HUES48 (cell line): ENCODE results near the gene VGLL4.

ENCODE experiments used
- H3K27ac ChIP-seq: one replicate; pipeline ENCODE4 v1.7.0; 2013; ENCODE audit warnings: low read depth, low read length, inconsistent platforms
- H3K27me3 ChIP-seq: 2 replicates; pipeline ENCODE4 v1.6.1; 2013; ENCODE audit warnings: mild to moderate bottlenecking, low read length; ENCODE audit not compliant: control insufficient read depth, insufficient read depth
- H3K36me3 ChIP-seq: 2 replicates; pipeline ENCODE4 v1.6.1; 2013; ENCODE audit warnings: low read length; ENCODE audit not compliant: control insufficient read depth, insufficient read depth
- H3K4me1 ChIP-seq: 2 replicates; pipeline ENCODE4 v1.6.1; 2013; ENCODE audit warnings: mild to moderate bottlenecking, low read length; ENCODE audit not compliant: control insufficient read depth, insufficient read depth
- H3K4me3 ChIP-seq: 2 replicates; pipeline ENCODE4 v1.5.1; 2013; ENCODE audit warnings: mild to moderate bottlenecking, low read depth, low read length
- H3K9ac ChIP-seq: 2 replicates; pipeline ENCODE4 v1.6.1; 2013; ENCODE audit warnings: mild to moderate bottlenecking, low read depth, low read length, moderate library complexity
- H3K9me3 ChIP-seq: 2 replicates; pipeline ENCODE4 v1.6.1; 2013; ENCODE audit warnings: low read length; ENCODE audit not compliant: control insufficient read depth, insufficient read depth

The VGLL4 gene

GRCh38 chr3:11651900-11652299 is 8.2 kb upstream of the VGLL4 start:
- Histone ChIP-seq H3K9ac (no peak overlapping the region), H3K27ac (no peak overlapping the region), H3K4me3 (no peak overlapping the region), H3K4me1 (peaks cover 24% of the 10 kb centered on the region), H3K36me3 (no peaks in the 10 kb centered on the region), H3K9me3 (no peaks in the 10 kb centered on the region), H3K27me3 (no peaks in the 10 kb centered on the region)

- H3K36me3 ChIP-seq: no peaks in the 10 kb centered on the region
- no peaks in the 10 kb centered on the region for H3K9me3 ChIP-seq
- H3K9ac ChIP-seq: no peak overlapping the region
- H3K27ac ChIP-seq: no peak overlapping the region
- no peaks in the 10 kb centered on the region for H3K27me3 ChIP-seq
- peaks cover 24% of the 10 kb centered on the region for H3K4me1 ChIP-seq
- no peak overlapping the region for H3K4me3 ChIP-seq
These were observed 7.8 kb upstream of the VGLL4 start for GRCh38 chr3:11651477-11651876.

DNA sequence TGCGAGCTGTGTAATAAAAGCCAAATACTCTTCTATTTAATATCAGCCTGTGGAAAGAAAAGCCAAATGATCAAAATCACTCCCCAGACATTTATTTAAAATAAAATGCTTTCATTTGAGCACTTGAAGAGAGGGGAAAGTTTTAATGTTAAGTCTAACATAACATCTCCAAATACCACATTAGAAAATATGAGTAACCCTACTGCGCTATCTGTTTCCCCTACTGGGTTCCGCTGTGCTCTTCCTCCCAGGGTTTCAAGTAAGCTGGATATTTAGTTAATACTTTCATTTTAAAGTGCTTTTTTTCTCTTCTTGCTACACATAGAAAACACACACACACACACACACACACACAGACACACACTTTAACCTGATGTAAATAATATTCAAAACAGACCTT is 6.7 kb upstream of the VGLL4 start:
- Histone ChIP-seq H3K4me1 (peaks cover 19% of the 10 kb centered on the region), H3K4me3 (no peak overlapping the region), H3K36me3 (no peaks in the 10 kb centered on the region), H3K27ac (no peak overlapping the region), H3K9ac (no peak overlapping the region), H3K9me3 (no peaks in the 10 kb centered on the region), H3K27me3 (no peaks in the 10 kb centered on the region)

GRCh38 chr3:11648735-11649134 is 5.0 kb upstream of the VGLL4 start:
- H3K9ac ChIP-seq: no peak overlapping the region
- no peak overlapping the region for H3K4me3 ChIP-seq
- H3K27me3 ChIP-seq: no peaks in the 10 kb centered on the region
- H3K27ac ChIP-seq: no peak overlapping the region
- no peaks in the 10 kb centered on the region for H3K9me3 ChIP-seq
- H3K4me1 ChIP-seq: peaks cover 11% of the 10 kb centered on the region
- no peaks in the 10 kb centered on the region for H3K36me3 ChIP-seq

GRCh38 chr3:11643201-11643603 is 513 bp downstream of the VGLL4 start:
- peak overlapping the region; percentile 90 for H3K9ac ChIP-seq
- H3K4me1 ChIP-seq: peaks cover 29% of the 10 kb centered on the region
- no peaks in the 10 kb centered on the region for H3K27me3 ChIP-seq
- H3K27ac ChIP-seq: peak overlapping the region; percentile 95
- H3K4me3 ChIP-seq: peak overlapping the region; percentile 87
- no peaks in the 10 kb centered on the region for H3K9me3 ChIP-seq
- no peaks in the 10 kb centered on the region for H3K36me3 ChIP-seq

DNA sequence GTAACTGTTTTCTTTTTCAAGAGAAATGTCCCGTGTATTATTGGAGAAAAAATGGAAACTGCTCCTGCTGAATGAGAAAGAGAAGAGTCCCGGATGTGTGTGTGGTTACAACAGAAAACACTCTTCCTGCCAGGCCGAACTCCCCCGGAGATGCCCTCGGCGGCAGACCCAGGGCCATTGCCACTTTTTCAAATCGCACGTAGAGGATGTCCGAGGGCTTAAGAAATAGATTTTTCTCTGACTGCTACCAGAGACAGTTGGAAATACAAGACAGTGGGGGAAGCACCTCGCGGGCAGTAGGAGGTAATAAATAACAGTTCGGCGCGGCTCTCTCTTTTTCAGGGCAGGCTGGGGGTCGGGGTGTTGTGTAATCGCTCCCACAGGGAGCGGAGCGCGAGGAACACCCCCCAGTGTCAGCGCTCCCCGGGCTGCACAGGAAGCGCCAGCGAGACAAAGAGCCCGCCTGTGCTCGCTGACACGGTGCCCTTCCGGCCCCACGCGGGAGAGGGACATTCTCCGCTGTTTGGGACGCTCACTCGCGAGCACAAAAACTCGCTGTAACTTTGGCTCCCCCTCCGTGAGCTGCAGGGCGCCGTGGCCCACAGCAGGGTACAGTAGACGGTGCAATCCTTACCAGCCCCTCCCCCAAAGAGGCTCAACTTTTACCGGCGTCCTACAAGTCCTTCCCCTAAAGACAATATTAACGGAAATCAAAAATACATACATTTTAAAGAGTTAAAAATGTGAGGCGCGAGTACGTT is 1.1 kb downstream of the VGLL4 start:
- H3K36me3 ChIP-seq: no peaks in the 10 kb centered on the region
- H3K9ac ChIP-seq: peak overlapping the region; percentile 90
- H3K4me1 ChIP-seq: peaks cover 35% of the 10 kb centered on the region
- H3K27ac ChIP-seq: peak overlapping the region; percentile 95
- peak overlapping the region; percentile 87 for H3K4me3 ChIP-seq
- H3K27me3 ChIP-seq: no peaks in the 10 kb centered on the region
- no peaks in the 10 kb centered on the region for H3K9me3 ChIP-seq

DNA sequence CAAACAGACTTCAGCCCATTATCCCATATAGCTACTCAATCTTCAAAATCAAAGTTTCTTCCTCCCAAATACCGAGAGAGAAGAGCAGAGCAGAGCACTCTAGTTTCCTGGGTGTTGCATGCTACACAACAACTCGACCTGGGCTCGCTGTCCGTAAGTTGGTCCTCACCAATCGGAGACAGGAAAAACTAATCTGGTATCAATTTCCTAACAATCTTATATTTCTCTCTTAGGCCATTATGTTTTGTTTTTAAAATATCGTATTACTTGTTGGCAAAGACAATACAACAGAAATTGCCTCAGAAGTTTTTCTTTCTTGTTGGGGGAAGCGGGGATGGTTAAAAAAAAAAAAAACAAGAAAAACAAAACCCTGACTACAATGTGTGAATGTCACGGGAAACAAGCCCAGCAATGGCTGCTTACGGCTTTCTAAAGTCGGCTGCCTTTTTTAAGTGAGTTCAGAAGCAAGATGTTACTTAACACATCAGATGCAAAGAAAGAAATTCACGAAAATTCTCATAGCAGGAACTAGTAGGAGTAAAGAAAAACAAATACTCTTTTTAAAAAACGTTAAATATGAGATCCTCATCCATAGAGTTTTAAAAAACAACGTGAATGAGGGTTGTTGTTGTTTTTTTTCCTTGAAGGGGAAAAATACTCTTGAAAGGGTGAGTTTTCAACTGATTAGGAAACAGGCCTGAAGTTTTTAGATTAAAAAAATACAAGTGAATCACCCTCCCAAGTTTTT is 1.9 kb downstream of the VGLL4 start:
- Histone ChIP-seq H3K27ac (peak overlapping the region; percentile 95), H3K4me1 (peaks cover 41% of the 10 kb centered on the region), H3K9me3 (no peaks in the 10 kb centered on the region), H3K4me3 (peak overlapping the region; percentile 87), H3K36me3 (no peaks in the 10 kb centered on the region), H3K27me3 (no peaks in the 10 kb centered on the region), H3K9ac (peak overlapping the region; percentile 90)

- peak overlapping the region; percentile 87 for H3K4me3 ChIP-seq
- no peaks in the 10 kb centered on the region for H3K9me3 ChIP-seq
- peak overlapping the region; percentile 95 for H3K27ac ChIP-seq
- H3K9ac ChIP-seq: peak overlapping the region; percentile 90
- H3K27me3 ChIP-seq: no peaks in the 10 kb centered on the region
- H3K36me3 ChIP-seq: no peaks in the 10 kb centered on the region
- H3K4me1 ChIP-seq: peaks cover 47% of the 10 kb centered on the region
These were observed 2.4 kb downstream of the VGLL4 start for GRCh38 chr3:11641316-11641682.

- Histone ChIP-seq H3K36me3 (no peaks in the 10 kb centered on the region), H3K4me1 (peaks cover 58% of the 10 kb centered on the region), H3K27me3 (no peaks in the 10 kb centered on the region), H3K9ac (no peak overlapping the region), H3K4me3 (no peak overlapping the region), H3K9me3 (no peaks in the 10 kb centered on the region), H3K27ac (no peak overlapping the region)
These were observed 3.6 kb downstream of the VGLL4 start for GRCh38 chr3:11640009-11640673.

- Histone ChIP-seq H3K4me1 (peaks cover 61% of the 10 kb centered on the region), H3K27ac (peak overlapping the region; percentile 33), H3K9me3 (no peaks in the 10 kb centered on the region), H3K36me3 (no peaks in the 10 kb centered on the region), H3K4me3 (no peak overlapping the region), H3K9ac (no peak overlapping the region), H3K27me3 (no peaks in the 10 kb centered on the region)
These were observed 5.0 kb downstream of the VGLL4 start for GRCh38 chr3:11638495-11639358.
